ENCODE results near the gene LCAT. TPM values are rescaled to one million over a fixed set of nuclear protein-coding genes. Genes with fewer than 3 reads are reported as not detected.

LCAT gene
- total RNA-seq, 1 experiment from 2014 or later = 17.8 TPM

DNA sequence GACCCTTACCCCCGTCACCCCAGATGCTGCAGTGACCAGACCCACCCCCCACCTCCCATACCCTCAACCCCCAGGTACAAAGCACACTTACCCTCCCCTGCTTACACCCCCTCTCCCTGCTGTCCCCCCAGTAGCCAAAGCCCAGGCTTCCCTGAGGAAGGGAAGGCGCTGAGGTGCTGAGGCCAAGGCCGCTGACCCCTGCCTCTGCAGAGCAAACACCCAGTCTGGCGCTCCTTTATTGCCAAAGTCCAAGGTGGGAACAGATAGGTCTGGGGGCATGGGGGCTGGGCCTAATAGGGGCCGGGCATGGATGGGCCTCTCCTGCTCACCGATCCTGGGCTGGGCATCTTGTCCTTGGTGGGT lies 683 bp downstream of the LCAT start:
- no CpG with 5 or more reads among the region's 6 CpGs for WGBS (ENCODE audit: extremely low coverage, insufficient read length, low lambda C conversion rate)
- H2AFZ ChIP-seq (ENCODE audit: low read length) = no peak overlapping the region
- H3K14ac ChIP-seq (ENCODE audit: insufficient read depth, low read length) = no peak overlapping the region
- no peak overlapping the region for H2BK12ac ChIP-seq (ENCODE audit: insufficient read length, low read depth, low read length)
- DNase-seq = no peak
- Mint-ChIP-seq H3K36me3 (ENCODE audit: insufficient read depth in 1 of 3, low read depth in 3 of 3) (peaks cover 11 to 50% (median 20%) of the 10 kb centered on the region in 3 experiments; a peak in 5 of 7 replicates), H3K9me3 (no peaks in the 10 kb centered on the region), H3K4me1 (peaks cover 2 to 15% of the 10 kb centered on the region in 2 experiments; a peak in 2 of 4 replicates), H3K27ac (no peak overlapping the region; a peak in 1 of 7 replicates), H3K27me3 (ENCODE audit: low read depth) (no peaks in the 10 kb centered on the region), H3K4me3 (no peak overlapping the region)
- H4K8ac ChIP-seq (replicated peaks; ENCODE audit: insufficient read length, low read depth, low read length) = no peak overlapping the region
- no peak overlapping the region for H2BK15ac ChIP-seq (ENCODE audit: low read depth, low read length)
- H2BK5ac ChIP-seq (ENCODE audit: insufficient read length, low read length) = no peak overlapping the region
- H2BK20ac ChIP-seq (ENCODE audit: low read depth, low read length, poor library complexity, severe bottlenecking) = no peak overlapping the region
- no peaks in the 10 kb centered on the region for H4K20me1 ChIP-seq (ENCODE audit: control insufficient read depth, insufficient read depth, insufficient read length)
- H3K9me3 ChIP-seq (ENCODE audit: control insufficient read depth, low read depth, low read length) = no peaks in the 10 kb centered on the region
- H3K4me2 ChIP-seq (ENCODE audit: insufficient read depth, insufficient read length, low read length) = no peak overlapping the region
- no peaks in the 10 kb centered on the region for H3K4me1 ChIP-seq (ENCODE audit: insufficient read depth, low read length)
- H3K79me1 ChIP-seq (ENCODE audit: insufficient read depth, low read depth, low read length, poor library complexity, severe bottlenecking) = no peaks in the 10 kb centered on the region
- no peak overlapping the region for H3K56ac ChIP-seq (ENCODE audit: insufficient read length, low read depth, low read length)
- H3K79me2 ChIP-seq (ENCODE audit: insufficient read depth, low read length) = no peaks in the 10 kb centered on the region
- H2BK120ac ChIP-seq (ENCODE audit: low read depth, low read length, poor library complexity, severe bottlenecking) = no peak overlapping the region
- H3K23ac ChIP-seq (ENCODE audit: insufficient read length, low read depth, low read length) = no peak overlapping the region
- TF ChIP-seq, protein P1, sequence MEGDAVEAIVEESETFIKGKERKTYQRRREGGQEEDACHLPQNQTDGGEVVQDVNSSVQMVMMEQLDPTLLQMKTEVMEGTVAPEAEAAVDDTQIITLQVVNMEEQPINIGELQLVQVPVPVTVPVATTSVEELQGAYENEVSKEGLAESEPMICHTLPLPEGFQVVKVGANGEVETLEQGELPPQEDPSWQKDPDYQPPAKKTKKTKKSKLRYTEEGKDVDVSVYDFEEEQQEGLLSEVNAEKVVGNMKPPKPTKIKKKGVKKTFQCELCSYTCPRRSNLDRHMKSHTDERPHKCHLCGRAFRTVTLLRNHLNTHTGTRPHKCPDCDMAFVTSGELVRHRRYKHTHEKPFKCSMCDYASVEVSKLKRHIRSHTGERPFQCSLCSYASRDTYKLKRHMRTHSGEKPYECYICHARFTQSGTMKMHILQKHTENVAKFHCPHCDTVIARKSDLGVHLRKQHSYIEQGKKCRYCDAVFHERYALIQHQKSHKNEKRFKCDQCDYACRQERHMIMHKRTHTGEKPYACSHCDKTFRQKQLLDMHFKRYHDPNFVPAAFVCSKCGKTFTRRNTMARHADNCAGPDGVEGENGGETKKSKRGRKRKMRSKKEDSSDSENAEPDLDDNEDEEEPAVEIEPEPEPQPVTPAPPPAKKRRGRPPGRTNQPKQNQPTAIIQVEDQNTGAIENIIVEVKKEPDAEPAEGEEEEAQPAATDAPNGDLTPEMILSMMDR (conservative IDR thresholded peaks at IDR 0.05) = no peak
- no peak overlapping the region for H3K9ac ChIP-seq (ENCODE audit: extremely low read depth, insufficient read length, low read length)
- no peak overlapping the region for H4K91ac ChIP-seq (ENCODE audit: insufficient read length, low read depth, low read length)
- H3K4ac ChIP-seq (ENCODE audit: low read depth, low read length) = no peak overlapping the region
- no peak overlapping the region for H3K18ac ChIP-seq (ENCODE audit: insufficient read length, low read depth, low read length)
- H3T11ph ChIP-seq (ENCODE audit: low read length) = no peak overlapping the region
- H3K23me2 ChIP-seq (ENCODE audit: insufficient read length, low read depth, low read length, poor library complexity, severe bottlenecking) = no peaks in the 10 kb centered on the region
- no peak overlapping the region for H2AK5ac ChIP-seq (ENCODE audit: insufficient read length, low read length)
- no peak overlapping the region for H4K5ac ChIP-seq (ENCODE audit: insufficient read length, low read depth, low read length)
- H3K27ac ChIP-seq (ENCODE audit: insufficient read length, low read depth, low read length) = no peak overlapping the region
- no peaks in the 10 kb centered on the region for H3K27me3 ChIP-seq (ENCODE audit: insufficient read depth, low read length)

Data from H9 (cell line).